ENCODE measurements around the gene IER3.

Gene IER3, protein sequence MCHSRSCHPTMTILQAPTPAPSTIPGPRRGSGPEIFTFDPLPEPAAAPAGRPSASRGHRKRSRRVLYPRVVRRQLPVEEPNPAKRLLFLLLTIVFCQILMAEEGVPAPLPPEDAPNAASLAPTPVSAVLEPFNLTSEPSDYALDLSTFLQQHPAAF

DNA sequence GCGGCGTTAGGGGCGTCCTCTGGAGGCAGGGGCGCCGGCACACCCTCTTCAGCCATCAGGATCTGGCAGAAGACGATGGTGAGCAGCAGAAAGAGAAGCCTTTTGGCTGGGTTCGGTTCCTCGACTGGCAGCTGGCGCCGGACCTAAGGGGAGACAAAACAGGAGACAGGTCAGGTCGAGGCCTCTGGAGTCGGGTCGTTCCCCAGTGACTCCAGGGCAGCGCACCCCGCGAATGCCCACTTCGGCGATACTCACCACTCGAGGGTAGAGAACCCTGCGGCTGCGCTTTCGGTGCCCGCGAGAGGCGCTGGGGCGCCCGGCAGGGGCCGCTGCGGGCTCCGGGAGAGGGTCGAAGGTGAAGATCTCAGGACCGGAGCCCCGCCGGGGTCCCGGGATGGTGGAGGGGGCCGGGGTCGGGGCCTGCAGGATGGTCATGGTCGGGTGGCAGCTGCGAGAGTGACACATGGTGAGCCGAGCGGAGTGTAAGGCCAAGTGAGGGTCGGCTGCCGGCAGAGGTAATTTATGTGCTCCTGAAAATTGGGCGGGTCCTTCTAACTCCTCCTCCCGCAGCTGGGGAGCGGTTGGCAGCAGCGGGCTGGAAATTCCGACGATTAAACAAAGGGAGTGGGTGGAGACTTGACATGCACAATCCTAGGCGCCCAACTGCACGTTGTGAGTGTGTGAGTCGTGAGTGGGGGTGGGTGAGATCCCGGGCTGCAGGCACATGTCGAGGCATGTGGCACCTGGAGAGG, at the start of gene IER3:
IER3 (minus strand) TSS at position 494 of the 752 bp plus-strand sequence; CDS start at position 465, 29 bp downstream.
- peak; percentile 95 for DNase-seq

DNA sequence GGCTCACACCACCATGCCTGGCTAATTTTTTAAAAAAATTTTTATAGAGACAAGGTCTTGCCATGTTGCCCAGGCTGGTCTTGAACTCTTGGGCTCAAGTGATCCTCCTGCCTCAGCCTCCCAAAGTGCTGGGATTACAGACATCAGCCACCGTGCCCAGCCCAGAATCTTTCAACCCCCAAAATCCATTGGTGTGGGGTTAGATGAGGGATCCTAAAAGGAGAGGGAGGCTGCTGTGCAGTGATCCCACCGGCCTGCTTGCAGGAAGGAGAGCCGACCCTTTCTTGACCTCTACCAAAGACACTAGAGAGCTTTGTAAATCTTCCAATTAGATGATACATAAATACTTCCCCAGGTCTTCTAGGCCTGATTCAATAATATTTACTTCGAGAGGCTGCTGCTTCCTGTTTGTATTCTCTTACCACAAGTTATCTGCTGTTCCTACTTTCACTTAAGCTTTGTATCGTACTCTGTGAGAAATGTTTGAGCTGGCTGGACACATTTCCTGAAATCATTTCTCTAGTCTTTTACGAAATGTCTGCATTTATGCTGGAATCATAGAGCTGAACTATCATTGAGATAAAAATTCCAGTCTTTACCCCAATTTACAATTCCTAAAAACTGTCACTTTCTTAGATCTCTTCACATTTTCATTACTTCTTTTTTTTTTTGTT, 49.3 kb upstream of the IER3 start:
- DNase-seq, result no peak

DNA sequence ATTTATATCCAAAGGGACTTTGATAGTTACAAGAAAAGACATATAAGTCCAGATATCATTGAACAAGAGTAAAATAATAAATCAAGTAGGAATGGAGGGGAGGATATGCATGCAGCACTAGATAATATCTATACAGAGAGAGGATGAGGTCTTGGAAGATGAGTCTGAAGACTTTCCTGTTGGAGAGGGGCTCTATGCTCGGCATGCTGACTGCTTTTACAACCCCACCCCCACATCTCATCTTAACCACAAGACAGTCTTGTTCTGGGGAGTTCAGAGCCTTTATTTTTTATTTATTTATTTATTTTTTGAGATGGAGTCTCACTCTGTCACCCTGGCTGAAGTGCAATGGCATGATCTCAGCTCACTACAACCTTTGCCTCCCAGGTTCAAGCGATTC, 48.4 kb upstream of the IER3 start:
- no peak for DNase-seq

DNA sequence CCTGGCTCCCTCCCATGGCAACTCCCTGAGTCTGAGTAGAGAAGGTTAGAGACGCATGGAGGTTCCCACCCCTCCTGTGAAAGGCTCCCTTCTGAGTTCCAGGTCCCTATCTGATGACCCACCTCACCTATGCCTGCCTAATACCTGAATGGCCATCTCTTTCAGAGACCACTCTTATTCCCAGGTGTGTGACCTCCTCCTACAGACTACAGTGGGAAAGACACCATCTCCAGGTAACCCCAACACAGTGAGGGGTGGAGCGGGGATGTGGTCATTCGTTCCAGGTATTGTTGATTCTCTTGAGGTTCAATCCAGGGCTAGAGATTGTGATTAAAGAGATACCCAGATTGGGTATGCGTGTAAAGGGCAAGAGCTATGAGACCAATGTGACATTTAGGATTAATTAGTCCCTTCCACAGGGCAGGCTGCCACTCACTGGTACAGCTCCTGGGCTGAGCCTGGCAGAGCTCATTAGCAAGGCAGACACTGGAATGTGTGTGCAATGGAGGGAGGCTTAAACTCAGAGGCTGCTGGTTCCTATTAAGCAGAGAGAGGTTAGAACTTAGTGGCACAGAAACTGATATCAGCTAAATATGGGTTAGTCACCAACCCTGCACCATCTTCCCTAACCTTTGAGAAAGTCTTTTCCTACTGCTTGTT, 46.5 kb upstream of the IER3 start:
- no peak for DNase-seq

DNA sequence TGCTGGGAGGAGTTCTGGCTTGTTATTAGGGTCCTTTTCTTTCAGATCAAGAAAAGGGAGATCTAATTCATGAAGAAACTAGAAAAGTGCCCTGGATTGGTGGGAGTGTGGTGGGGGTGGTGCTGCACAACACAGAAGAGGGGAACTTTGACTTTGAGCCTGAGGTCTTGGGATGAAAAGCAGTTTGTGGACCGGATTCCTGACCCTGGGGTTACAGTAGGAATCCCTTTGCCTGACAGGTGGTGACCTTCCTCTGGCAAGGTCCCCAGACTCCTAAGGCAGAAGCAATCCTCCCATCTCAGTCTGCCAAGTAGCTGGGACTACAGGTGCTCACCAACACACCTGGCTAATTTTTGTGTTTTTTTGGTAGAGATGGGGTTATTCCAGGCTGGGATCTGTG, 45.3 kb upstream of the IER3 start:
- DNase-seq, result no peak

DNA sequence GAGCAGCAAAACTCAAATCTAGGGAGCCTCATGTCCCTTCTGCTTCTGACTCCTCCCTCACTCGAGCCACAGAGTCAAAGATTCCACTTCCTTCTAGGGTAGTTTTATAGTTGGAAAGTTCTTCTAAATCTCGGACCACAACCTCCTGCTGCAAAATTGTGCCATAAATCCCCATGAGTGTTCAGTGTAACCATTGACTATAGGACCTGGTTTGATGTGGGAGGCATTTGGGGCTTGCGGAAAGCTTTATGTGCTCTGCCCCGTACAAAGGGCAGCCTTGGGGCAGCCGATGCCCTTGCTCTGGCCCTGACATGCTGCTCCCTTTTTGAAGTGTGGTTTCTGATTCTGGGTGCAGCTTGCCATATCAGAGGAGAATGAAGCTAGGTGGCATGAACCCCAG, 43.6 kb upstream of the IER3 start:
- peak; percentile 84 for DNase-seq

DNA sequence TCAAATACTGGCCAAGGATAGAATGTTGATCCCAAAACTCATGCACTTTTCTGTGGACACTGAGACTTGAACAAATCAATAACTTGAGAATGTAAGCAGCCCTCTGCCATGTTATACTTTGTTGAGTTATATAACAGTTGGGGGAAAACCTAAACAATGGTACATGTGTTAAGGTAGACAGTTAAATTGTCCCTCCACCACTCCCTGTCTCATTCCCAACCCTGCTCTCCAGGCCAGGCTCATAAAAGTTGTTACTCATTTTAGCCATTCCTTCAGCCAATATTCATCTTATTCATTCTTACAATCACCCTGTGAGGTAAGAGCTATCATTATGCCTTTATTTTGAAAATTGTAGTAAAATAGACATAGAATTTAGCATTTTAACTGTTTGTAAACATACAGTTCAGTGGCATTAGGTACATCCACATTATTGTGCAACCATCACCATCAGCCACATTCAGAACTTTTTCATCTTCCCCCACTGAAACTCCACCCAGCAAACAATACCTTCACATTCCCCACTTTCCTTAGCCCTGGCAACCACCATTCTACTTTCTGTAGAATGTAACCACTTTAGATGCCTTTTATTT, 38.2 kb upstream of the IER3 start:
- DNase-seq, result peak; percentile 64

DNA sequence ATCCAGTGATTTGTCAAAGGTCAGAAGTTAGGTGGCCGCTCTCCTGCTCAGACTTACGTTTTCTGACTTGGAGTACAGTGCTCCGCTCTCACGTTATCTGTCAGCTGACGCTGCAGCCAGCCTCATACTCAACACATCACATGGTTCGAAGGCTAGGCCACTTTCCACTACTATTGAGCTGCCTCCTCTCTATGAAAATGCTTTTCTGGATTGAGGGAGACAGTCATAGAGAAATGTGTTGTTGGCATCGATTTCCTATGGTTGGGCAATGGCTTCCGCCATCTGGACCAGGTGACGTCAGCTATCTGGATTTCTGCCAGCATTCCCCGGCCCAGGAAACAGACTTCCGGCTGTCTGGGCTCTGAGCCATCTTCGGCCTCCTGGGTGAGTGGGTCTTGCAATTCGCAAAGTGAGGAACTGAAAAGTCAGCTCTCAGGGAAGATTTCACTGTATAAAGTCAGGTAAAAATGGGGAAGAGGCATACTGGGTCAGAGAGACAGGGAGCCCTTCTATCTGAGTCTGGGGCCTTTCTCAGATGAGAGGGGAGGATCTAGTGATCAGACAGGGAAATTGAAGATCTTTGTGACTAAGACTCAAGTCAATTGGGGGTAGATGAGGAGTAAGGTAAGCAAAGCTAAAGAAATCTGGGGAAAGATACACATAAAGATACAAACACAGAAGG, 37.5 kb upstream of the IER3 start:
- DNase-seq, result peak; percentile 99

DNA sequence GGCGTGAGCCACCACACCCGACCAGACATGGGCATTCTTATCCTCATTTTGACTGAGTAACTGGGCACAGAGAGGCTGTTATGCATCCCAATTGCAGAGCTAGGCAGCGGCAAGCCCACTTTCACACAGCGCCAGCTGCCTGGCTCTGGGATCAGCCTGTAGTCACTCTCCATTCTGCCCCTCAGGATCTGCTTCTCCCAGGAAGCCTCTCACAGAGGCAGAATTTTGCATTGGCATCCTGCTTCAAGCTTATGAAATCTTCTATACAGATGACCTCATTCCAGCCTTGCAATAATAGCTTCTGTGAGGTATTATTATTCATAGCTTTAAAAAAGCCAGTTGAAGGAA, 37.0 kb upstream of the IER3 start:
- no peak for DNase-seq

DNA sequence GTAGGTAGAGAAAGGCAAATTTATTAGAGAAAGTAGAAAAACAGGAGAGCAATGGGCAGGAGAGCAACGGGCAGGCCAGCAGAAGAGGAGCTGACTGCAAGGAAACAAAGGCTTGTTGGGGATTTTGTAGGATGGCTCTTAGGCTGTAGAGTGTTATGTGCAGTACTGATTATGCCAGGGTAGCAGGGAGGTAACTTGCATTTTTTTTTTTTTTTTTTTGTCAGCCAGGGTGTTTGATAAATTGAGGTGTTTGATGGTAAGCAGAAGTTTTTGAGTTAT, 36.2 kb upstream of the IER3 start:
- no peak for DNase-seq

DNA sequence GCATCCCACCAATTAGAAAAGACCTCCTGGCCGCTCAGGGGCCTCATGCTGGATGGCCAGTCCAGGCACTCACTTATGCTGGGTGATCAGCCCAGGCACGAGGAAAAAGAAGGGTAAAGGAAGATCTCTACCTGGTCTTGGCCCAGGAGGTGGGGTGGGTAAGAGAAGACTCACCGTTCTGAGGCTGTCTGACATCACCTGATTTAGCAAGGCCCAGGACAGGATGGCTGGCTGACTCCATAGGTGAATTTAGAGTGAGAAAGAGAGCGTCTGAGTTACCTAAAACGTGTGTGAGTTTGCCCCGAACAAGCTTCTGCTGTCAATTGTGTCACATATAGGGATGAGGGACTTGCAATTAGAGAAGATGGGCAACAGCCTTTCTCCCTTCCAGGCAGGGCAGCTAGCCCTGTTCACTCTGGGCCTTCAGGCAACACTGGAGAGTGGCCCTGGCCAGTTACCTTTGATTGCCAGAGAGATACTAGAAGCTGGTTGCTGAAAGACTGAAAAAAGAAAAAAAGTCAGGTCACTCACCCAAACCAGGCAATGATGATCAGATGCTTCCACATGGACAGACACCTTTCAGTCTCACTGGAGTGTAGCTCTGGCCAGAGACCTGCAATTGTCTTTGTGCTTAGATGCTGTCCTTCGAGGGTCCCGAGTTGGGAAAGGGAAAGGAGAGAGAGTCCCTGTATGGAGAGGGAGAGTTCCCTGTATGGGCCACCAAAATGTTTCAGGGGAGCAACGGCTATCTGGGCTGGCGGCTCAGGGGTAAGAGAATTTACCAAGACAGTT, 35.7 kb upstream of the IER3 start:
- DNase-seq, result no peak

DNA sequence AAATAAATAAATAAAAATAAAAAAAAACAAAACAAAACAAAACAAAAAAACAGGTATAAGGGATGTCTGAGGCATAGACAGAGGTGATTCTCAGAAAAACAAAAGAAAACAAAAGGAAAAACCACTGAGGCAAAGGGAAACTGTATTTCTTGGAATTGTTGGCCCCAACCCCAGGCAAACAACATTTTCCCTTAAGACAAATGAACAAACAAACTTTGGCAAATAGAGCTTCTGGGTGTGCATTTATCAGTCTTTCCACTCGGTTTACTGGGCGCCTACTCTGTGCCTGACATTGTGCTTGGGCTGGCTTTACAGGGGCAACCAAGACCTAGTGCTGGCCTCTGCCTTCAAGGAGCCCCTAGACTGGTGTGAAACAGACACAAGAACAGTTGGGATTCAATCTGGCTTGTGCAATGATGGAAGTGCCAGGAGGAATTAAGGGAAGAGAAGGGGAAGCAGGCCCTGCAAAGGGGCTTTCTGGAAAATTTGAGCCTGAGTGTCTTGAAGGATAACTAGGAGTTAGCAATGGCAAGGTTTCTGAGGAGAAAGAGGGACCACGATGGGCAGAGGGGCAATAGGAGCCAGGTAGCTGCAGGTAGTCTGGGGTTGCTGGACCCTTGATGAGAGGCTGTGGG, 33.8 kb upstream of the IER3 start:
- no peak for DNase-seq

DNA sequence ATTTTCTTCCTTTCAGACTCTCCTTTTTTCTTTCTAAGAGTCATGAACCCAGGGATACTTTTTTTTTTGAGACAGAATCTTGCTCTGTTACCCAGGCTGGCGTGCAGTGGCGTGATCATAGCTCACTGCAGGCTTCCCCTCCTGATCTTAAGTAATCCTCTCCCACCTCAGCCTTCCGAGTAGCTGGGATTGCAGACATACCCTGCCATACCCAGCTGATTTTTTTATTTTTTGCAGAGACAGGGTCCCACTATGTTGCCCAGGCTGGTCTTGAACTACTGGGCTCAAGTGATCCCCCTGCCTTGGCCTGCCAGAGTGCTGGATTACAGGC, 32.8 kb upstream of the IER3 start:
- no peak for DNase-seq

DNA sequence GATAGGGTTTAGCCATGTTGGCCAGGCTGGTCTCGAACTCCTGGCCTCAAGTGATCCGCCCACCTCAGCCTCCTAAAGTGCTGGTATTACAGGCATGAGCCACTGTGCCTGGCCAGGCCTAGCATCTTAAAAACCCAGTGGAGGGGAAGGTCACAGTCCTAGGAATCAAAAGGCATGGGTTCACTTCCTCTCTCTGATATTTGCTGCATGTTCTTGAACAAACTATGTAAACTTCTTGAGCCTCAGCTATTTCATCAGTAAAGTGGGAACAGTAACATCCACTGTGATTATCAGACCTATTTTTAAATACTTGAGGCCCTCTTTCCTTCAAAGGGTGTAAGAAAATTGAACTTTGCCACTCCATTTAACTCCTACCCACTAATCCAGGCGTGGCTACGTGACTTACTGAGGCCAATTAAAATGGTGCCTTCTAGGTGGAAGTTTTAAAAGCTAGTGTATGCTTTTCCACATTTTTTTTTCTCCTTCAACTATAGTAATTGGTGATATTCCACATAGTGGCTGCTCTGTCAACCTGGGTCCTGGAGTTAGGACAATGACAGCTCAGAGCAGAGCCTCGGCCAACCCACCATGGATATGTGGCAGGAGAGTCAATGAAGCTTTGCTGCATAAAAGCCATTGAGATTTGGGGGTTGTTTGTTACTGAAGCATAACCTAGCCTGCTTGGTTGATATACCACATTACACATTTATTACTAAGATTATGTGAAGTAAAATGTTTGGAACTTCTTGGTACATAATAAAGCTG, 32.2 kb upstream of the IER3 start:
- no peak for DNase-seq

DNA sequence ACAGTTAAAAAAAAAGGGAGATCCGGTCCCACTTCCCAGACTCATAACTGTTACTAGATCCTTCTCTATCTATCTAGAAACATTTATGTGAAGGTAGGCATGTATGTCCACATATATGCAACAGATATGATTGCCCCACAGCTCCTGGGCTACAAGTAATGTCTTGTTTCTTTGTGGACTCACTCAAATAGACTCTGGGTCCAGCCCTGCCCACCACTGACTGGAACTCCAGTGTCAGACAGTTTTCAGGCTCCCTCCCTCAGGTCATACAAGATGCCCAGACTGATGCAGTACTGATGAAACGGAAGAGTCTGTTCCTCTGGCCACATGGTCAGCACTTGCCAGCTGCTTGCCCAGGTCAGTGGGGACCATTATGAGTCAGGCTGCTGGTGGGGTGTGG, 30.8 kb upstream of the IER3 start:
- no peak for DNase-seq

DNA sequence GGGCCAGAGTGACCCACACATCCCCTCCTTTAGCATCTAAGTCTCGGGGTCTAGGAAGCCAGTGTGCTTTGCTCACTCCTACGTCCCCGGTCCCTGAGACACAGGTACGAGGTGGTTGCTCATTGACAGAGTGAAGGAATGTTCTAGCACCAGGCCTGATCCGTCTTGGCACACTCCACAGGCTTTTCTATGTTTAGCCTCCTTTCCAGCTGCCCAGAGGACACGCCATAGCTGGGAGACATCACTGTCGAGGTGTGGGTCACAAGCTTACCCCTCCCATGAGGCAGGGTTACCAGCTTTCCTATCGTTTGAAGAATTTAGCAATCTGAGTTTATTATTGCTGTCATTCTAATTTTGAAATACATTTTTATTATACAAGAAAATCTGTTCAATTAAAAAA, 30.4 kb upstream of the IER3 start:
- DNase-seq, result no peak

DNA sequence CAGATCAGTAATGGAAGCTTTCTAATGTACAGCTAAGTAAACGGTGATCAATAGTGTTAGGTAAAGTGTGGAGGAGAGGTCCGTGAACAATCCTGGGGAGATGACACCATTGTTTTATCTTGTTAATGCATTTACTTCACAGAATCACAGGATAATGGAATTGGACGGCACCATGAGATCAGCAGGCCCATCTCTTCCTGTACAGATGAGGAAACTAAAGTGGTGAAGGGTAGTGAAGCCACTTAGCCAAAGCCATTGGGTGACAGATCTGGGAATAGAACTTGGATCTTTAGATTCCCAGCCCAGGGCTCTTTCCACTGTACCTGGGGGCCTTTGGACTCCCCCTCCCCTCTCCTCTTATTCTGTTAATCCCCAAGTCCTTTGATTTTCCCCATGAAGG, 26.2 kb upstream of the IER3 start:
- no peak for DNase-seq

DNA sequence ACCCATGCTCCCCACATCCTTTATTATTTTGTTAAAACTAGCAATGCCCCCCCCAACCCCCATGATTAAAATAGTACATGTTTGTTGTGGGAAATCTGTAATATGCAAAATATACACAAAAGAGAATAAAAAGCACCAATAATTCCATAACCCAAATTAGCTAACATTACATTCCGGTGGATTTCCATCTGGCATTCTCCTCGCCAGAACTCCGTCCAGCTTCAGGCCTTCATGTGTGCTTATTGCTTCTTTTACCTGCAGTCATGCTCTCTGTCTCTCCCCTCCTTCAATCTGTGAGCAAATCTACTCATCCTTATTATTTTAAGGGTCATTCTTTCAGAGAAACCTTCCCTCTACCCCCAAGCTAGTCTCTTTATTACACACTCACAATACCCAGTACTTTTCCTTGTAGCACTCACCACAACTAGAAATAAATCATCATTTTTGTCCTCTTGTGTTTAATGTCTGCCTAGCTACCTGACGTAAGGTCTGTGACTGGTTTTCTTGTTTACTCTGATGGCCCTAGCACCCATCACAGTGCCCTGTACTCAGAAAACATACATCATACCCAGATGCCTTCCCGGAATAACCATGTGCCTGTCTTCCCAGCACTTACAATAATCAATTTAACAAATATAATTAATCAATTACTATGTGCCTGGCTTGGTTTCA, 25.6 kb upstream of the IER3 start:
- peak; percentile 43 for DNase-seq

DNA sequence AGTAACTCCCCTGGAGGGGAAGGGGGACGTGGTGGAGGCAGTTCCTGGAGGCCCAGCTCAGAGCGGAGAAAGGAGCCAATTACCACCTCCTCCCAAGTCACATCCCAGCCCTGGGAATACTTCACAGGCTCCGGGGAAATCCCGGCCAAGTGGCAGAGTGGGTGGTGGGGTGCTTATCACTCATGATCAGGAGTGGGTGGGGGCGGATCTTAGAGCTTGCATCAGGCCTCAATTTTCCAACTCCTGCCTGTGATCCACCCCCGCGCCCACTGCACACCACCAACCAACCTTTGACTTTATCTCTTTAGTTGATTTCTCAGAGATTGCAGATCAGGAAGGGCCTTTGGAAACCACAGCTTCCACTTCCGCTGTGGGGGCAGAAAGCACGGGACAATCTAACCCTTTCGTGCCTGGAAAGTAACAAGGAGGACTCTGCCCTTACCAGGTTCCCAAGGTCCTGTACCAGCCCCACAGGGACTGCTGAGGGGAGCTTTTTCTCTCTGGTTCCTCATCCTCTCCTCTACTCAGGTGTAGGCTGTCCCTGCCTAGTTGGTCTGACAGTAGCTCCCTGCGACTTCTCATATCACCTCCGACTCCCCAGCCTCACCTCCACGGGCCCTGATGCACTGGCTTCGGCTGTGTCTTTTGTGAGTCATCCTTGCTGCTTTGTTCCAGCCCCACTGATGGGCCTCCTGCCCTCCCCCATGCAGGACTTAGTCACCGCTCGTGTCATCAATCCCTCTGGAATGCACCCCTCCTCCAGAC, 24.9 kb upstream of the IER3 start:
- DNase-seq, result peak; percentile 97

DNA sequence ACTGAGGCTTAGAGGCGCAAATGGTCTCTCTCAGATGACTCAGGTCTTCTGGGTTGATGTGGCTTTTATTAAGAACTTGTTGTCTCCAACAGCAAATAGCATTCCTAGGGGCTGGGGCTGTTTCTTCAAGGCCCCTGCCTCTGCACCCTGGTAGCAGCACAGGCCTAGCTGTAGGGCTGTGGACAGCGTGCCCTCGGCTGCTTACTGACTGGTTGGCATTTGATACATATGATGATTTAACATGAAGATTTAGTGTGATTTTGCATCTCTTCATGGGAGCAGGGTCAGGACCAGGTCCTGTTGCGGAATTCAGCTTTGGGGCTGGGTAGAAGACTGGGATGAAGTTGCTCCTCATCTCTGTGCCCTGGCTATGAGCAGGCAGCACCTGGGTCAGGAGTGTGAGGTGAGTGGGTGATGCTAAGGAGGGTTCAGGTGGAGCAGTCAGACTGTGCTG, 24.3 kb upstream of the IER3 start:
- no peak for DNase-seq
